HEK293 (cell line): Measurements from ENCODE around the gene THAP11.

Experiments used
- GLIS1 ChIP-seq: fragments of 450-650 bp; formaldehyde crosslinking; IDR thresholded peaks from 2 replicates; pipeline ENCODE4 v1.5.1; 2016; ENCODE audit warnings: missing biosample characterization, missing genetic modification characterization
- KLF1 ChIP-seq: fragments of 450-650 bp; formaldehyde crosslinking; IDR thresholded peaks from 2 replicates; pipeline ENCODE4 v1.5.1; 2016; ENCODE audit warnings: missing biosample characterization, missing genetic modification characterization
- PRDM10 ChIP-seq: fragments of 450-650 bp; formaldehyde crosslinking; IDR thresholded peaks from 2 replicates; pipeline ENCODE4 v1.5.1; 2016; ENCODE audit warnings: missing biosample characterization, missing genetic modification characterization
- SETDB1 ChIP-seq: IDR thresholded peaks from one replicate; pipeline ENCODE4 v1.6.1; 2017; ENCODE audit warnings: mild to moderate bottlenecking, low read length, moderate library complexity, mixed read lengths; ENCODE audit not compliant: insufficient read length
- ZFP37 ChIP-seq: fragments of 450-650 bp; formaldehyde crosslinking; IDR thresholded peaks from 2 replicates; pipeline ENCODE4 v1.5.1; 2016; ENCODE audit warnings: missing biosample characterization, missing genetic modification characterization
- ZNF138 ChIP-seq: fragments of 450-650 bp; formaldehyde crosslinking; IDR thresholded peaks from 2 replicates; pipeline ENCODE4 v1.5.1; 2016; ENCODE audit warnings: missing biosample characterization, missing genetic modification characterization, borderline replicate concordance
- ZNF16 ChIP-seq: fragments of 450-650 bp; formaldehyde crosslinking; IDR thresholded peaks from 2 replicates; pipeline ENCODE4 v1.5.1; 2016; ENCODE audit warnings: low read depth, missing biosample characterization, missing genetic modification characterization
- ZNF184 ChIP-seq: fragments of 450-650 bp; IDR thresholded peaks from 2 replicates; pipeline ENCODE4 v1.5.1; 2018; ENCODE audit warnings: missing biosample characterization, mild to moderate bottlenecking, missing genetic modification characterization
- ZNF335 ChIP-seq: fragments of 450-650 bp; formaldehyde crosslinking; conservative IDR thresholded peaks from 2 replicates; pipeline ENCODE4 v1.5.1; 2016; ENCODE audit warnings: missing biosample characterization, missing genetic modification characterization
- ZNF366 ChIP-seq: fragments of 450-650 bp; formaldehyde crosslinking; conservative IDR thresholded peaks from 2 replicates; pipeline ENCODE4 v1.5.1; 2016; ENCODE audit warnings: missing biosample characterization, missing genetic modification characterization
- ZNF426 ChIP-seq: fragments of 450-650 bp; formaldehyde crosslinking; IDR thresholded peaks from 2 replicates; pipeline ENCODE4 v1.5.1; 2017; ENCODE audit warnings: missing biosample characterization, missing genetic modification characterization, mild to moderate bottlenecking, inconsistent platforms, moderate library complexity
- ZNF473 ChIP-seq: fragments of 450-650 bp; formaldehyde crosslinking; IDR thresholded peaks from 2 replicates; pipeline ENCODE4 v1.5.1; 2017; ENCODE audit warnings: missing biosample characterization, missing genetic modification characterization
- ZNF513 ChIP-seq: fragments of 450-650 bp; IDR thresholded peaks from 2 replicates; pipeline ENCODE4 v1.5.1; 2018; ENCODE audit warnings: missing biosample characterization, missing genetic modification characterization
- ZNF555 ChIP-seq: fragments of 450-650 bp; formaldehyde crosslinking; conservative IDR thresholded peaks from 2 replicates; pipeline ENCODE4 v1.5.1; 2017; ENCODE audit warnings: missing biosample characterization, mild to moderate bottlenecking, missing genetic modification characterization, inconsistent platforms
- ZNF560 ChIP-seq: fragments of 450-650 bp; formaldehyde crosslinking; IDR thresholded peaks from 2 replicates; pipeline ENCODE4 v1.5.1; 2017; ENCODE audit warnings: missing biosample characterization, missing genetic modification characterization, borderline replicate concordance
- ZNF585B ChIP-seq: fragments of 450-650 bp; formaldehyde crosslinking; IDR thresholded peaks from 2 replicates; pipeline ENCODE4 v1.5.1; 2016; ENCODE audit warnings: missing biosample characterization, missing genetic modification characterization
- ZNF626 ChIP-seq: fragments of 450-650 bp; sonication (Bioruptor Pico); formaldehyde crosslinking; IDR thresholded peaks from 2 replicates; pipeline ENCODE4 v1.5.1; 2018; ENCODE audit warnings: missing biosample characterization, missing genetic modification characterization, inconsistent platforms
- ZNF658 ChIP-seq: fragments of 450-650 bp; formaldehyde crosslinking; IDR thresholded peaks from 2 replicates; pipeline ENCODE4; 2016; ENCODE audit warnings: missing biosample characterization, missing genetic modification characterization
- ZNF670 ChIP-seq: fragments of 450-650 bp; formaldehyde crosslinking; IDR thresholded peaks from 2 replicates; pipeline ENCODE4 v1.5.1; 2016; ENCODE audit warnings: missing biosample characterization, missing genetic modification characterization, low read depth
- ZNF830 ChIP-seq: fragments of 450-650 bp; IDR thresholded peaks from 2 replicates; pipeline ENCODE4 v1.5.0; 2018; ENCODE audit warnings: missing biosample characterization, missing genetic modification characterization, low read depth, mild to moderate bottlenecking, moderate library complexity
- ZNF837 ChIP-seq: fragments of 450-650 bp; formaldehyde crosslinking; IDR thresholded peaks from 2 replicates; pipeline ENCODE4 v1.5.1; 2016; ENCODE audit warnings: missing biosample characterization, missing genetic modification characterization
- ZSCAN5A ChIP-seq: fragments of 450-650 bp; formaldehyde crosslinking; IDR thresholded peaks from 2 replicates; pipeline ENCODE4 v1.5.1; 2016; ENCODE audit warnings: missing biosample characterization, missing genetic modification characterization
- TF ChIP-seq, protein P1 (sequence below): fragments of 450-650 bp; formaldehyde crosslinking; IDR thresholded peaks from 2 replicates; pipeline ENCODE4 v1.5.1; 2017; ENCODE audit warnings: missing biosample characterization, missing genetic modification characterization
- TF ChIP-seq, protein P2 (sequence below): fragments of 450-650 bp; formaldehyde crosslinking; IDR thresholded peaks from 2 replicates; pipeline ENCODE4 v1.5.1; 2017; ENCODE audit warnings: missing biosample characterization, missing genetic modification characterization
- TF ChIP-seq, protein P3 (sequence below): fragments of 450-650 bp; formaldehyde crosslinking; IDR thresholded peaks from 2 replicates; pipeline ENCODE4 v1.5.1; 2017; ENCODE audit warnings: missing biosample characterization, missing genetic modification characterization

THAP11 gene

DNA sequence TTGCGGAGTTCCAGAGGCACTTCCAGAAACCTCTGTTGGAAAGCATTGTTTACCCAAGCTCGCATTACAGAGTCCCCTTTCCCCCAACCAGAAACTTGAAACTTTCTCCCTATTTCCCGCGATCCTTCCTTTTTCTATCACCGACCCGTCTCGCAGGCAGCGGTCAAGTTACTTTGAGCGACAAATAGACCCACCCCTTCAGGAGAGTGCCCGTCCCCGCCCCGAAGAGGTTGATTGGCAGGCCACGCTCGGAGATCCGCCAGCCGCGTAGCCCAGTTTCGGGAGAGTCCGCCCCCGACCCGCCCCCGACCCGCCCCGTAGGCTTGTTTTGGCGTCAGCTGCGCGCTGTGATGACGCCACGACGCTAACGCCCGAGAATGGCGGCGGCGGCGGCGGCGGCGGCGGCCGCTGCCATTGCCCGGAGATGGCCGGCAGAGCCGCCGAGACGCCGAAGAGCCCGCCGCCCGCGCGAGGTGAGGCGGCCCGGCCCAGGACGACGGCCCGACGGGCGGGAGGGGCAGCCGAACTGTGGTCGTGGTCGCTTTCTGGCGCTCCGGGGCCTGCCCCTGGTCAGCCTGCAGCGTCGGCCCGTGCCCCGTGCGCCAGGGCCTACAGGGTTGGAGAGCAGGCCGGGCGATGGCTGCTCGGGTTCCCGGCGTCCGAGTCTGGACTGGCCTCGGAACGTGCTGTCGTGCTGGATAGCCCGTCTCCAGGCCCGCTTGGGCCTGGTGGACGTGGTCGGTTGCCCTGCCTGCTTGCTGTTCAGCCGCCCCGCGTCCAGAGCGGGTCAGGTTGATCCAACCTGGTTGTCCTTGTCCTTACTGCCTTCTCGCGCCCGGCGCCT is 51.0 kb downstream of the THAP11 start, which contains the start of gene PSKH1 (continued):
- TF ChIP-seq, protein P1, sequence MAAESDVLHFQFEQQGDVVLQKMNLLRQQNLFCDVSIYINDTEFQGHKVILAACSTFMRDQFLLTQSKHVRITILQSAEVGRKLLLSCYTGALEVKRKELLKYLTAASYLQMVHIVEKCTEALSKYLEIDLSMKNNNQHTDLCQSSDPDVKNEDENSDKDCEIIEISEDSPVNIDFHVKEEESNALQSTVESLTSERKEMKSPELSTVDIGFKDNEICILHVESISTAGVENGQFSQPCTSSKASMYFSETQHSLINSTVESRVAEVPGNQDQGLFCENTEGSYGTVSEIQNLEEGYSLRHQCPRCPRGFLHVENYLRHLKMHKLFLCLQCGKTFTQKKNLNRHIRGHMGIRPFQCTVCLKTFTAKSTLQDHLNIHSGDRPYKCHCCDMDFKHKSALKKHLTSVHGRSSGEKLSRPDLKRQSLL (tag by site-specific recombination) = no peak
- no peak for TF ChIP-seq ZNF670
- TF ChIP-seq ZSCAN5A (tag by site-specific recombination) = no peak
- no peak for TF ChIP-seq ZNF138 (tag by site-specific recombination)
- no peak for TF ChIP-seq ZNF555 (tag by site-specific recombination)
- no peak for TF ChIP-seq SETDB1
- no peak for TF ChIP-seq ZNF560 (tag by site-specific recombination)
- TF ChIP-seq GLIS1 (tag by site-specific recombination) = no peak
- TF ChIP-seq, protein P2, sequence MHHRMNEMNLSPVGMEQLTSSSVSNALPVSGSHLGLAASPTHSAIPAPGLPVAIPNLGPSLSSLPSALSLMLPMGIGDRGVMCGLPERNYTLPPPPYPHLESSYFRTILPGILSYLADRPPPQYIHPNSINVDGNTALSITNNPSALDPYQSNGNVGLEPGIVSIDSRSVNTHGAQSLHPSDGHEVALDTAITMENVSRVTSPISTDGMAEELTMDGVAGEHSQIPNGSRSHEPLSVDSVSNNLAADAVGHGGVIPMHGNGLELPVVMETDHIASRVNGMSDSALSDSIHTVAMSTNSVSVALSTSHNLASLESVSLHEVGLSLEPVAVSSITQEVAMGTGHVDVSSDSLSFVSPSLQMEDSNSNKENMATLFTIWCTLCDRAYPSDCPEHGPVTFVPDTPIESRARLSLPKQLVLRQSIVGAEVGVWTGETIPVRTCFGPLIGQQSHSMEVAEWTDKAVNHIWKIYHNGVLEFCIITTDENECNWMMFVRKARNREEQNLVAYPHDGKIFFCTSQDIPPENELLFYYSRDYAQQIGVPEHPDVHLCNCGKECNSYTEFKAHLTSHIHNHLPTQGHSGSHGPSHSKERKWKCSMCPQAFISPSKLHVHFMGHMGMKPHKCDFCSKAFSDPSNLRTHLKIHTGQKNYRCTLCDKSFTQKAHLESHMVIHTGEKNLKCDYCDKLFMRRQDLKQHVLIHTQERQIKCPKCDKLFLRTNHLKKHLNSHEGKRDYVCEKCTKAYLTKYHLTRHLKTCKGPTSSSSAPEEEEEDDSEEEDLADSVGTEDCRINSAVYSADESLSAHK (tag by site-specific recombination) = peak; percentile 17; the same call in 1 of the 2 replicates
- TF ChIP-seq ZNF335 (tag by site-specific recombination) = peak; percentile 50; the same call in 1 of the 2 replicates
- TF ChIP-seq ZNF658 (tag by site-specific recombination) = no peak
- TF ChIP-seq, protein P3, sequence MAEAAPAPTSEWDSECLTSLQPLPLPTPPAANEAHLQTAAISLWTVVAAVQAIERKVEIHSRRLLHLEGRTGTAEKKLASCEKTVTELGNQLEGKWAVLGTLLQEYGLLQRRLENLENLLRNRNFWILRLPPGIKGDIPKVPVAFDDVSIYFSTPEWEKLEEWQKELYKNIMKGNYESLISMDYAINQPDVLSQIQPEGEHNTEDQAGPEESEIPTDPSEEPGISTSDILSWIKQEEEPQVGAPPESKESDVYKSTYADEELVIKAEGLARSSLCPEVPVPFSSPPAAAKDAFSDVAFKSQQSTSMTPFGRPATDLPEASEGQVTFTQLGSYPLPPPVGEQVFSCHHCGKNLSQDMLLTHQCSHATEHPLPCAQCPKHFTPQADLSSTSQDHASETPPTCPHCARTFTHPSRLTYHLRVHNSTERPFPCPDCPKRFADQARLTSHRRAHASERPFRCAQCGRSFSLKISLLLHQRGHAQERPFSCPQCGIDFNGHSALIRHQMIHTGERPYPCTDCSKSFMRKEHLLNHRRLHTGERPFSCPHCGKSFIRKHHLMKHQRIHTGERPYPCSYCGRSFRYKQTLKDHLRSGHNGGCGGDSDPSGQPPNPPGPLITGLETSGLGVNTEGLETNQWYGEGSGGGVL (tag by site-specific recombination) = no peak
- peak; percentile 70 for TF ChIP-seq PRDM10
- TF ChIP-seq ZNF837 (tag by site-specific recombination) = no peak
- 0 out of 2 replicates have a peak, but pooled peaks have one; percentile 9 for TF ChIP-seq KLF1
- no peak for TF ChIP-seq ZNF473 (tag by site-specific recombination)
- no peak for TF ChIP-seq ZNF585B (tag by site-specific recombination)
- TF ChIP-seq ZNF184 (tag by site-specific recombination) = no peak
- no peak for TF ChIP-seq ZFP37 (tag by site-specific recombination)
- TF ChIP-seq ZNF513 (tag by site-specific recombination) = peak; percentile 22; the same call in 1 of the 2 replicates
- TF ChIP-seq ZNF366 (tag by site-specific recombination) = peak; percentile 84
- no peak for TF ChIP-seq ZNF830 (tag by site-specific recombination)
- TF ChIP-seq ZNF16 (tag by site-specific recombination) = no peak
- TF ChIP-seq ZNF626 = 0 out of 2 replicates have a peak, but pooled peaks have one; percentile 38
- no peak for TF ChIP-seq ZNF426 (tag by site-specific recombination)
